HEK293 (cell line): ENCODE results near the gene SLC25A30.
"Not testable (repeated sequence)": the region's sequence is repeated elsewhere in the genome, so short reads cannot be mapped to it uniquely, and the experiment has no call there.

Experiments
- CTCF ChIA-PET: fragments of 350-600 bp; formaldehyde crosslinking; extraction: SDS; loops from one replicate; lab custom pipeline; 2021; ENCODE audit warnings: antibody characterized with exemption; lab: Yijun Ruan, JAX
- POLR2A ChIA-PET: fragments of 300-600 bp; formaldehyde crosslinking; extraction: SDS; loops from one replicate; lab custom pipeline; 2020; ENCODE audit warnings: antibody characterized with exemption, inconsistent platforms; lab: Yijun Ruan, JAX
- H3K27ac ChIP-seq: fragments of 200-500 bp; sonication (Bioruptor generic); 2 replicates; pipeline ENCODE4 v1.5.1; 2014; ENCODE audit warnings: low read depth, low read length, control low read depth, inconsistent platforms; ENCODE audit errors: extremely low read depth
- H3K36me3 ChIP-seq, 2 experiments: fragments of 200-500 bp in 1 of 2; sonication (Bioruptor generic) in 1 of 2; 1 replicate in 1 of 2; 2 replicates in 1 of 2; pipeline ENCODE4 v1.5.1; 2014 to 2017; ENCODE audit warnings: inconsistent platforms in 2 of 2, low read length in 2 of 2; ENCODE audit not compliant: control insufficient read depth in 2 of 2, insufficient read depth in 1 of 2
- H3K4me1 ChIP-seq: fragments of 200-500 bp; sonication (Bioruptor generic); 2 replicates; pipeline ENCODE4 v1.5.1; 2014; ENCODE audit warnings: mild to moderate bottlenecking, low read length, inconsistent platforms; ENCODE audit not compliant: control insufficient read depth, insufficient read depth
- H3K4me3 ChIP-seq: 2 replicates; pipeline ENCODE4 v1.5.1; 2011; ENCODE audit warnings: low read depth, mild to moderate bottlenecking, control low read depth, low read length, moderate library complexity
- H3K9me3 ChIP-seq: fragments of 200-500 bp; sonication (Bioruptor generic); 2 replicates; pipeline ENCODE4 v1.5.1; 2014; ENCODE audit warnings: low read depth, low read length, inconsistent platforms; ENCODE audit not compliant: control insufficient read depth, insufficient read depth
- ZBTB1 ChIP-seq: fragments of 450-650 bp; formaldehyde crosslinking; IDR thresholded peaks from 2 replicates; pipeline ENCODE4 v1.5.1; 2016; ENCODE audit warnings: missing biosample characterization, missing genetic modification characterization
- ZBTB20 ChIP-seq: fragments of 450-650 bp; formaldehyde crosslinking; IDR thresholded peaks from 2 replicates; pipeline ENCODE4 v1.5.1; 2016; ENCODE audit warnings: missing biosample characterization, missing genetic modification characterization
- ZNF23 ChIP-seq: fragments of 450-650 bp; formaldehyde crosslinking; IDR thresholded peaks from 2 replicates; pipeline ENCODE4 v1.5.1; 2016; ENCODE audit warnings: missing biosample characterization, missing genetic modification characterization, borderline replicate concordance
- ZNF239 ChIP-seq: fragments of 450-650 bp; formaldehyde crosslinking; IDR thresholded peaks from 2 replicates; pipeline ENCODE4 v1.5.1; 2016; ENCODE audit warnings: missing biosample characterization, missing genetic modification characterization
- ZNF394 ChIP-seq: fragments of 450-650 bp; formaldehyde crosslinking; IDR thresholded peaks from 2 replicates; pipeline ENCODE4 v1.5.1; 2016; ENCODE audit warnings: missing biosample characterization, missing genetic modification characterization, mild to moderate bottlenecking, moderate library complexity, borderline replicate concordance
- ZNF529 ChIP-seq: fragments of 450-650 bp; formaldehyde crosslinking; IDR thresholded peaks from 2 replicates; pipeline ENCODE4 v1.5.1; 2017; ENCODE audit warnings: missing genetic modification characterization, missing biosample characterization; ENCODE audit not compliant: insufficient replicate concordance
- ZNF596 ChIP-seq: fragments of 450-650 bp; IDR thresholded peaks from 2 replicates; pipeline ENCODE4 v1.5.0; 2018; ENCODE audit warnings: missing biosample characterization, mild to moderate bottlenecking, missing genetic modification characterization, moderate library complexity
- ZXDB ChIP-seq: fragments of 450-650 bp; formaldehyde crosslinking; IDR thresholded peaks from 2 replicates; pipeline ENCODE4 v1.5.1; 2016; ENCODE audit warnings: missing biosample characterization, missing genetic modification characterization
- TF ChIP-seq, protein P1 (sequence below): fragments of 450-650 bp; formaldehyde crosslinking; IDR thresholded peaks from 2 replicates; pipeline ENCODE4 v1.5.1; 2016; ENCODE audit warnings: missing biosample characterization, missing genetic modification characterization

SLC25A30 gene

DNA sequence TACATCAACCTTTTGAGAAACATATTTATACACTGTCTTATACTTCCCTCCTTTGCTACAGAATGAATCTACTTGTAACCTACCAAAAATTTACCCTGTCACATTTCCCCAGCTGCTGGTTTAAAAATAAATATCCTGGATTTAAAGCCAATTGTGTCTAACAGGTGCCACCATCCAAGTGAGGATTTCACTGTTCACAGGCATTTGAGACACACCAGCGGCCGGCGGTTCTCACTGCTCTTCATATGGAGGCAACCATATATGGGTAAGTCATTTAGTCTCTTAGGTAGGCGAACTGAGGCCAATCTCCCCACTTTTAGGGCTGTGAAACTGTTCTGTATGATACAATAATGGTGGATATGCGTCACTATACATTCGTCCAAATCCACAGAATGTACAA lies 26.2 kb downstream of the SLC25A30 start:
- Histone ChIP-seq H3K4me3 (no peak overlapping the region), H3K27ac (no peak overlapping the region), H3K4me1 (0 out of 2 replicates have a peak, but pooled peaks cover 3% of the 10 kb centered on the region), H3K9me3 (no peaks in the 10 kb centered on the region), H3K36me3 (peaks cover 5 to 10% of the 10 kb centered on the region in 2 experiments; a peak in 2 of 3 replicates)
- ChIA-PET CTCF (interaction anchor here (0.7 to 1.7 kb wide), 5 partner anchors 12 to 368 kb away, joined by 3 to 7 read pairs (median 3); partner anchors contain the start of gene TPT1), POLR2A (no interaction called here)
- TF ChIP-seq, protein P1, sequence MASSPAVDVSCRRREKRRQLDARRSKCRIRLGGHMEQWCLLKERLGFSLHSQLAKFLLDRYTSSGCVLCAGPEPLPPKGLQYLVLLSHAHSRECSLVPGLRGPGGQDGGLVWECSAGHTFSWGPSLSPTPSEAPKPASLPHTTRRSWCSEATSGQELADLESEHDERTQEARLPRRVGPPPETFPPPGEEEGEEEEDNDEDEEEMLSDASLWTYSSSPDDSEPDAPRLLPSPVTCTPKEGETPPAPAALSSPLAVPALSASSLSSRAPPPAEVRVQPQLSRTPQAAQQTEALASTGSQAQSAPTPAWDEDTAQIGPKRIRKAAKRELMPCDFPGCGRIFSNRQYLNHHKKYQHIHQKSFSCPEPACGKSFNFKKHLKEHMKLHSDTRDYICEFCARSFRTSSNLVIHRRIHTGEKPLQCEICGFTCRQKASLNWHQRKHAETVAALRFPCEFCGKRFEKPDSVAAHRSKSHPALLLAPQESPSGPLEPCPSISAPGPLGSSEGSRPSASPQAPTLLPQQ (tag by site-specific recombination): no peak
- TF ChIP-seq ZBTB20 (tag by site-specific recombination) (no peak), ZNF394 (no peak)

DNA sequence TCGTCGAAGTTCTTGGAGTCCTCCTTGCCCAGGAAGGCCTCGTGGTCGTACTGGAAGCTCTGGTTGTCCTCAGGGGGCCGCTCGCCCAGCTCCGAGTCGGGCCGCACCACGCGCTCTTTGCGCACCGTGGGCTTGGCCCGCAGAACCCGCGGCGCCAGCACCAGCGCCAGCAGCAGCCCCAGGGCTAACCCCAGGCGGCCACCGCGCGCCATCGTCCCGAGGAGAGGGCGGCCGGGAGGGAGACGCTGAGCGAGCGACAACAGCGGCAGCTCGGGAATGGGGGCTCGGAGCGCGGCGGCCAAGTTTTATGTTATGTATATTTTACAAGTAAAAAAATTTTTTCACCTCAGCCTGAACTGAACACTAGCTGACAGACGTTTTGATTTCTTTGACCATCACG lies 27.0 kb downstream of the SLC25A30 start:
- POLR2A ChIA-PET, H3K9me3 ChIP-seq, H3K4me1 ChIP-seq, H3K27ac ChIP-seq, H3K4me3 ChIP-seq: not testable (repeated sequence)
- H3K36me3 ChIP-seq: peaks cover 5 to 10% of the 10 kb centered on the region in 2 experiments; a peak in 2 of 3 replicates
- CTCF ChIA-PET: interaction anchor here (0.6 to 0.8 kb wide), 2 partner anchors 51 to 344 kb away, joined by 3 read pairs; no protein-coding TSS in a partner anchor

DNA sequence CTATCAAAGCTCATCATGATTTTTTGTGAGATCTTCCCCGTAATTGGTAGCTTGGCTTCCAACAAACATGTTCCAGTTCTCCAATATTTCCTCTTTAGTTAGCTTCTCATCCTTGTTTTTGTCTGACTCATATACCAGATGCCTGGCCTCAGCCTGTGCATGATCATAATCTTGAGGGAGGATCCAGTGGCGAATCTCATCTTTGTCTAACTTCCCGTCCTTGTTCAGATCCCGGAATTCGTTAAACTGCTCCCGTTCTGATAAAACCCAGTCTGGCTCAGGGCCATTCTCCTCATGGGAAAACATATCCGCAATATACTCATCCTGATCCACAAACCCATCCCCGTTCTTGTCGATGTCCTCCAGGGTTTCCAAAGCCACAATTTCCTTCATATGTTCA lies 27.8 kb downstream of the SLC25A30 start:
- H3K9me3 ChIP-seq, H3K36me3 ChIP-seq, POLR2A ChIA-PET, H3K27ac ChIP-seq, H3K4me3 ChIP-seq, H3K4me1 ChIP-seq: not testable (repeated sequence)
- CTCF ChIA-PET: interaction anchor here (0.8 kb wide), 1 partner anchor 343 kb away, joined by 3 read pairs; no protein-coding TSS in a partner anchor

DNA sequence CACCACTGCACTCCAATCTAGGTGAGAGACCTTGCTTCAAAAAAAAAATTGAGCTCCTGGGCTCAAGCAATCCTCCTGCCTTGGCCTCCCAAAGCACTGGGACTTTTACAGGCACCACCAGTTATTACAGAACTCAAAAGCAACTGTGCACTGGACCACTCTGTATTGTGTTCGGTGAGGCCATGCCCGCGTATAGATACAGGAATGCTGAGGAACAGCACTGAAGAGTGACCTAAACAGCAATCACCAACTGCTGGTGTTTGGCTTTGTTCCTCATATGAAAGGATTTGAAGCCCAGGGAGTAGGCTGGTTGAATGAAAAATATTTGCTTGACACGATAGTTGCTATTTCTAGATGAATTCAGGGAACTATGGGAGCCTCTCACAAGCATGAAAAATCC lies 29.5 kb downstream of the SLC25A30 start:
- no peaks in the 10 kb centered on the region for H3K9me3 ChIP-seq
- H3K4me1 ChIP-seq: 0 out of 2 replicates have a peak, but pooled peaks cover under 1% of the 10 kb centered on the region
- TF ChIP-seq ZXDB (tag by site-specific recombination): no peak
- no peak for TF ChIP-seq ZNF23 (tag by site-specific recombination)
- no peak for TF ChIP-seq ZBTB1 (tag by site-specific recombination)
- no peak for TF ChIP-seq ZNF239 (tag by site-specific recombination)
- no peak for TF ChIP-seq ZNF596 (tag by site-specific recombination)
- TF ChIP-seq ZNF529 (tag by site-specific recombination): no peak
- ChIA-PET POLR2A (interaction anchor here (0.6 kb wide), 1 partner anchor 18 kb away, joined by 6 read pairs; no protein-coding TSS in a partner anchor), CTCF (interaction anchor here (1.8 kb wide), 1 partner anchor 18 kb away, joined by 7 read pairs; no protein-coding TSS in a partner anchor)
- H3K4me3 ChIP-seq: no peak overlapping the region
- peaks cover 0 to 3% of the 10 kb centered on the region in 2 experiments; a peak in 1 of 3 replicates for H3K36me3 ChIP-seq
- no peak overlapping the region for H3K27ac ChIP-seq

DNA sequence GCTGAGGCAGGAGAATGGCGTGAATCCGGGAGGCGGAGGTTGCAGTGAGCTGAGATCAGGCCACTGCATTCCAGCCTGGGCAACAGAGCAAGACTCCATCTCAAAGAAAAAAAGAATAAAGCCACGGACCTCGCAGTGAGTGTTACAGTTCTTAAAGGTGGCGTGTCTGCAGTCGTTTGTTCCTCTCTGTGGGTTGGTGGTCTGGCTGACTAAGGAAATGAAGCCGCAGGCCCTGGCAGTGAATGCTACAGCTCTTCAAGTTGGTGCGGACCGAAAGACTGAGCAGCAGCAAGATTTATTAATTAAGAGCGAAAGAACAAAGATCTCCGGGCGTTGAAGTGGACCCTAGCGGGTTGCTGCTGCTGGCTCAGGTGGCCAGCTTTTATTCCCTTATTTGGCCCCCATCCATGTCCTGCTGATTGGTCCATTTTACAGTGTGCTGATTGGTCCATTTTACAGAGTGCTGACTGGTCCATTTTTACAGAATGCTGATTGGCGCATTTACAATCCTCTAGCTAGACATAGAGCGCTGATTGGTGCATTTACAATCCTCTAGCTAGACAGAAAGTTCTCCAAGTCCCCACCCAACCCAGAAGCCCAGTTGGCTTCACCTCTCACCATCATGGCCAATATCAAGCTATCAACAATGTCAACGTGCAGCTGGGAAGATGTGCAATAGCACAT lies 31.1 kb downstream of the SLC25A30 start:
- POLR2A ChIA-PET: not testable (repeated sequence)
- CTCF ChIA-PET: interaction anchor here (0.6 to 1.8 kb wide), 3 partner anchors 16 to 144 kb away, joined by 3 to 7 read pairs (median 3); no protein-coding TSS in a partner anchor

More for the DNA sequence above, 31.1 kb downstream of the SLC25A30 start:
- not testable (repeated sequence) for H3K36me3 ChIP-seq, H3K4me3 ChIP-seq, H3K27ac ChIP-seq, H3K9me3 ChIP-seq, H3K4me1 ChIP-seq
